Activated CD4-positive, alpha-beta memory T cell treated with anti-CD3 and anti-CD28 coated beads for 36 hours (primary cell): ENCODE results near the gene ANK3. TPM values are rescaled to one million over a fixed set of nuclear protein-coding genes. Genes with fewer than 3 reads are reported as not detected.

Experiments used
- CTCF ChIA-PET: fragments of 350-600 bp; sonication (Branson Sonifier 250); formaldehyde crosslinking; loops from one replicate; lab custom pipeline; 2021; ENCODE audit warnings: antibody characterized with exemption, inconsistent platforms; lab: Charles Lee
- POLR2A ChIA-PET: fragments of 350-600 bp; sonication (Branson Sonifier 250); formaldehyde crosslinking; loops from one replicate; lab custom pipeline; 2021; ENCODE audit warnings: antibody characterized with exemption; lab: Charles Lee
- DNase-seq: peaks from one replicate; pipeline ENCODE4 v3.0.0-alpha.2; 2020
- H3K27ac Mint-ChIP-seq: one replicate; pipeline ENCODE4 v1.8.0; 2021; ENCODE audit warnings: mixed read lengths
- H3K27me3 Mint-ChIP-seq: one replicate; pipeline ENCODE4 v1.8.0; 2021; ENCODE audit warnings: mixed read lengths
- H3K36me3 Mint-ChIP-seq: one replicate; pipeline ENCODE4 v1.8.0; 2021; ENCODE audit warnings: mixed read lengths
- H3K4me1 Mint-ChIP-seq: one replicate; pipeline ENCODE4 v1.8.0; 2021; ENCODE audit warnings: low read depth, mixed read lengths
- H3K4me3 Mint-ChIP-seq: one replicate; pipeline ENCODE4 v1.8.0; 2021; ENCODE audit warnings: mild to moderate bottlenecking, mixed read lengths
- H3K9me3 Mint-ChIP-seq: one replicate; pipeline ENCODE4 v1.8.0; 2021; ENCODE audit warnings: mixed read lengths
- intact Hi-C: fragments of 100-400 bp; cut with micrococcal nuclease; formaldehyde crosslinking; loops from one replicate; pipeline ENCODE4 v1.15.1; 2023
- total RNA-seq, 2 experiments: library from RNA; stranded (reverse); gene quantifications; one replicate each; pipeline ENCODE4 v1.2.3, GENCODE V29; 2021

The ANK3 gene
- total RNA-seq, 2 experiments from 2014 or later, result 18.5 to 21.2 TPM

- peaks cover 10% of the 10 kb centered on the region for H3K4me1 Mint-ChIP-seq
- no peaks in the 10 kb centered on the region for H3K27me3 Mint-ChIP-seq
- H3K27ac Mint-ChIP-seq, result no peak overlapping the region
- POLR2A ChIA-PET, result no interaction called here
- no peak for DNase-seq
- H3K9me3 Mint-ChIP-seq, result no peaks in the 10 kb centered on the region
- H3K36me3 Mint-ChIP-seq, result peaks cover 15% of the 10 kb centered on the region
- CTCF ChIA-PET, result no interaction called here
- intact Hi-C loops, result no loop called here
- no peak overlapping the region for H3K4me3 Mint-ChIP-seq
Observed at GRCh38 chr10:60281331-60281730, 108.3 kb downstream of the ANK3 start.

GRCh38 chr10:60280475-60280874 is 109.2 kb downstream of the ANK3 start:
- DNase-seq, result no peak
- POLR2A ChIA-PET, result no interaction called here
- Mint-ChIP-seq H3K4me1 (peaks cover 9% of the 10 kb centered on the region), H3K27ac (no peak overlapping the region), H3K4me3 (no peak overlapping the region), H3K36me3 (peaks cover 15% of the 10 kb centered on the region), H3K27me3 (no peaks in the 10 kb centered on the region), H3K9me3 (no peaks in the 10 kb centered on the region)
- CTCF ChIA-PET, result no interaction called here
- intact Hi-C loops, result no loop called here

- POLR2A ChIA-PET, result no interaction called here
- intact Hi-C loops, result no loop called here
Observed at GRCh38 chr10:60277656-60278055, 112.0 kb downstream of the ANK3 start.

GRCh38 chr10:60276232-60276631 is 113.4 kb downstream of the ANK3 start:
- Mint-ChIP-seq H3K27me3 (no peaks in the 10 kb centered on the region), H3K4me3 (no peak overlapping the region), H3K9me3 (peaks cover 7% of the 10 kb centered on the region), H3K4me1 (no peaks in the 10 kb centered on the region), H3K27ac (no peak overlapping the region), H3K36me3 (peaks cover 31% of the 10 kb centered on the region)
- intact Hi-C loops, result no loop called here
- no peak for DNase-seq
- POLR2A ChIA-PET, result no interaction called here
- CTCF ChIA-PET, result no interaction called here

More at GRCh38 chr10:60277656-60278055, 112.0 kb downstream of the ANK3 start:
- Mint-ChIP-seq H3K9me3 (peaks cover 7% of the 10 kb centered on the region), H3K4me1 (no peaks in the 10 kb centered on the region), H3K27ac (no peak overlapping the region), H3K36me3 (peaks cover 31% of the 10 kb centered on the region), H3K4me3 (no peak overlapping the region), H3K27me3 (no peaks in the 10 kb centered on the region)
- no peak for DNase-seq
- CTCF ChIA-PET, result no interaction called here

GRCh38 chr10:60271319-60272040 is 118.2 kb downstream of the ANK3 start:
- H3K27ac Mint-ChIP-seq, result no peak overlapping the region
- ChIA-PET CTCF (interaction anchor here (0.7 kb wide), 1 partner anchor 124 kb away, joined by 4 read pairs; no protein-coding TSS in a partner anchor), POLR2A (no interaction called here)
- no peak overlapping the region for H3K4me3 Mint-ChIP-seq
- intact Hi-C loops, result no loop called here
- peaks cover 7% of the 10 kb centered on the region for H3K9me3 Mint-ChIP-seq
- H3K4me1 Mint-ChIP-seq, result no peaks in the 10 kb centered on the region
- DNase-seq, result no peak
- H3K27me3 Mint-ChIP-seq, result no peaks in the 10 kb centered on the region
- peaks cover 17% of the 10 kb centered on the region for H3K36me3 Mint-ChIP-seq

- H3K36me3 Mint-ChIP-seq, result peaks cover 17% of the 10 kb centered on the region
- peaks cover 7% of the 10 kb centered on the region for H3K9me3 Mint-ChIP-seq
- DNase-seq, result no peak
- H3K27ac Mint-ChIP-seq, result no peak overlapping the region
- no peaks in the 10 kb centered on the region for H3K27me3 Mint-ChIP-seq
- ChIA-PET CTCF (interaction anchor here (0.5 kb wide), 1 partner anchor 403 kb away, joined by 3 read pairs; no protein-coding TSS in a partner anchor), POLR2A (no interaction called here)
- H3K4me3 Mint-ChIP-seq, result no peak overlapping the region
- H3K4me1 Mint-ChIP-seq, result no peaks in the 10 kb centered on the region
- intact Hi-C loops, result no loop called here
Observed at GRCh38 chr10:60270426-60270825, 119.2 kb downstream of the ANK3 start.

GRCh38 chr10:60267802-60268201 is 121.9 kb downstream of the ANK3 start:
- intact Hi-C loops, result no loop called here
- peaks cover 10% of the 10 kb centered on the region for H3K36me3 Mint-ChIP-seq
- H3K4me1 Mint-ChIP-seq, result no peaks in the 10 kb centered on the region
- DNase-seq, result no peak
- ChIA-PET POLR2A (no interaction called here), CTCF (no interaction called here)
- H3K27me3 Mint-ChIP-seq, result no peaks in the 10 kb centered on the region
- no peak overlapping the region for H3K4me3 Mint-ChIP-seq
- H3K27ac Mint-ChIP-seq, result no peak overlapping the region
- H3K9me3 Mint-ChIP-seq, result no peaks in the 10 kb centered on the region

- intact Hi-C loops, result no loop called here
- POLR2A ChIA-PET, result no interaction called here
- Mint-ChIP-seq H3K27me3 (no peaks in the 10 kb centered on the region), H3K36me3 (peaks cover 11% of the 10 kb centered on the region), H3K9me3 (no peaks in the 10 kb centered on the region), H3K4me1 (no peaks in the 10 kb centered on the region), H3K4me3 (no peak overlapping the region), H3K27ac (no peak overlapping the region)
- no peak for DNase-seq
- CTCF ChIA-PET, result interaction anchor here (0.7 kb wide), 1 partner anchor 126 kb away, joined by 3 read pairs; no protein-coding TSS in a partner anchor
Observed at GRCh38 chr10:60266513-60266912, 123.2 kb downstream of the ANK3 start.

- CTCF ChIA-PET, result no interaction called here
- H3K36me3 Mint-ChIP-seq, result peaks cover 13% of the 10 kb centered on the region
- intact Hi-C loops, result no loop called here
- no peaks in the 10 kb centered on the region for H3K9me3 Mint-ChIP-seq
- H3K4me1 Mint-ChIP-seq, result peaks cover 6% of the 10 kb centered on the region
- no peak overlapping the region for H3K27ac Mint-ChIP-seq
- no peak overlapping the region for H3K4me3 Mint-ChIP-seq
- H3K27me3 Mint-ChIP-seq, result no peaks in the 10 kb centered on the region
- POLR2A ChIA-PET, result no interaction called here
- no peak for DNase-seq
Observed at GRCh38 chr10:60262647-60263126, 127.0 kb downstream of the ANK3 start.

- no peak for DNase-seq
- ChIA-PET CTCF (no interaction called here), POLR2A (no interaction called here)
- H3K9me3 Mint-ChIP-seq, result no peaks in the 10 kb centered on the region
- H3K4me3 Mint-ChIP-seq, result no peak overlapping the region
- intact Hi-C loops, result no loop called here
- H3K27me3 Mint-ChIP-seq, result no peaks in the 10 kb centered on the region
- peaks cover 17% of the 10 kb centered on the region for H3K36me3 Mint-ChIP-seq
- H3K4me1 Mint-ChIP-seq, result peaks cover 6% of the 10 kb centered on the region
- no peak overlapping the region for H3K27ac Mint-ChIP-seq
Observed at GRCh38 chr10:60260321-60260720, 129.4 kb downstream of the ANK3 start.

- H3K9me3 Mint-ChIP-seq, result no peaks in the 10 kb centered on the region
Observed at GRCh38 chr10:60258429-60258797, 131.3 kb downstream of the ANK3 start.

GRCh38 chr10:60257767-60258428 is 131.8 kb downstream of the ANK3 start:
- Mint-ChIP-seq H3K4me3 (no peak overlapping the region), H3K36me3 (peaks cover 8% of the 10 kb centered on the region), H3K4me1 (peaks cover 6% of the 10 kb centered on the region), H3K9me3 (no peaks in the 10 kb centered on the region), H3K27me3 (no peaks in the 10 kb centered on the region), H3K27ac (no peak overlapping the region)
- intact Hi-C loops, result no loop called here
- CTCF ChIA-PET, result no interaction called here
- no peak for DNase-seq
- POLR2A ChIA-PET, result no interaction called here

More at GRCh38 chr10:60258429-60258797, 131.3 kb downstream of the ANK3 start:
- ChIA-PET POLR2A (no interaction called here), CTCF (no interaction called here)
- Mint-ChIP-seq H3K27me3 (no peaks in the 10 kb centered on the region), H3K27ac (no peak overlapping the region), H3K4me1 (peaks cover 6% of the 10 kb centered on the region), H3K4me3 (no peak overlapping the region), H3K36me3 (peaks cover 10% of the 10 kb centered on the region)
- no peak for DNase-seq
- intact Hi-C loops, result no loop called here
